ENCODE measurements around the gene CREB3L2.

DNA sequence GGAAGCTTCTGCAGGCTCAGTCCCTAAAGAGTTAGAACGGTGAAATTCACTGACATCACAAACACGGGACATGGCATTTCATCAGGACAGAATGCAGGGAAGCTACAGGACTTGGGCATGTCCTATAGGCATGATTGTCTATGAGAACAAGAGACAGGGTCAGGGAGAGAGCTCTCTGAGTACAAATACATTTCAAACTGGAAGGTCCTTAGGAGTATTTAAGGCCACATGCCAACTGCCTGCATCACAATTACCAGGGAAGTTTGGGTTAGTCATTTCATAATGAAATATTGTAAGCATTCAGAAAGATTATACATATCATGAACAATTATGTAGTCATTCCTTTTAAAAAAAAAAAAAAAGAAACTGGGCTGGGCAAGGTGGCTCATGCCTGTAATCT lies 71.3 kb downstream of the CREB3L2 start:
- TF ChIP-seq, protein P1, sequence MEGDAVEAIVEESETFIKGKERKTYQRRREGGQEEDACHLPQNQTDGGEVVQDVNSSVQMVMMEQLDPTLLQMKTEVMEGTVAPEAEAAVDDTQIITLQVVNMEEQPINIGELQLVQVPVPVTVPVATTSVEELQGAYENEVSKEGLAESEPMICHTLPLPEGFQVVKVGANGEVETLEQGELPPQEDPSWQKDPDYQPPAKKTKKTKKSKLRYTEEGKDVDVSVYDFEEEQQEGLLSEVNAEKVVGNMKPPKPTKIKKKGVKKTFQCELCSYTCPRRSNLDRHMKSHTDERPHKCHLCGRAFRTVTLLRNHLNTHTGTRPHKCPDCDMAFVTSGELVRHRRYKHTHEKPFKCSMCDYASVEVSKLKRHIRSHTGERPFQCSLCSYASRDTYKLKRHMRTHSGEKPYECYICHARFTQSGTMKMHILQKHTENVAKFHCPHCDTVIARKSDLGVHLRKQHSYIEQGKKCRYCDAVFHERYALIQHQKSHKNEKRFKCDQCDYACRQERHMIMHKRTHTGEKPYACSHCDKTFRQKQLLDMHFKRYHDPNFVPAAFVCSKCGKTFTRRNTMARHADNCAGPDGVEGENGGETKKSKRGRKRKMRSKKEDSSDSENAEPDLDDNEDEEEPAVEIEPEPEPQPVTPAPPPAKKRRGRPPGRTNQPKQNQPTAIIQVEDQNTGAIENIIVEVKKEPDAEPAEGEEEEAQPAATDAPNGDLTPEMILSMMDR (IDR thresholded peaks at IDR 0.05): no peak
- TF ChIP-seq PRDM15 (CRISPR knock-in tag; IDR thresholded peaks at IDR 0.05) (no peak), E2F1 (CRISPR knock-in tag; IDR thresholded peaks at IDR 0.05) (no peak)
